GM21526 (cell line): ENCODE results near the gene OR4N5.

Experiments
- ATAC-seq: cut with Tn5 transposase; IDR thresholded peaks from one replicate; pipeline ENCODE4 v1.9.1; 2021; ENCODE audit warnings: moderate library complexity; ENCODE audit not compliant: unreplicated experiment, low FRiP score

OR4N5 gene

DNA sequence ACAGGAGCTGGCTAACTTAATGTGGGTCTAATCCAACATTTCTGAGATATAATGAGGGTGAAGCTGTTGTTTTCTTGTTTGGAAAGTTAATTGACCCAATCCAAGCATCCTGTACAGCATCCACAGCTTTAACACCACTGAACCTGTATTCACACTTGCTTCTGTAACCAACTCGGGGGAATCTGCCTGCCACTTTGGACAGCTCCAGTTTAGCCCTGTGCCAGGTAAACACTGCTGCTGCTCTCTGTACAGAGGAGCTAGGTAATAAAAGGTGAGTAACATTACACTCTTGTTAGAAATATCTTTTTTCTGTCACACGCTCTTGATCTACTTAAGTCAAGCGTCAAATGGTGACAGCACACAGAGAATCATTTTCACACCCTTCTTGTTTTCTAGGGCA, 52.8 kb downstream of the OR4N5 start:
- no peak for ATAC-seq

DNA sequence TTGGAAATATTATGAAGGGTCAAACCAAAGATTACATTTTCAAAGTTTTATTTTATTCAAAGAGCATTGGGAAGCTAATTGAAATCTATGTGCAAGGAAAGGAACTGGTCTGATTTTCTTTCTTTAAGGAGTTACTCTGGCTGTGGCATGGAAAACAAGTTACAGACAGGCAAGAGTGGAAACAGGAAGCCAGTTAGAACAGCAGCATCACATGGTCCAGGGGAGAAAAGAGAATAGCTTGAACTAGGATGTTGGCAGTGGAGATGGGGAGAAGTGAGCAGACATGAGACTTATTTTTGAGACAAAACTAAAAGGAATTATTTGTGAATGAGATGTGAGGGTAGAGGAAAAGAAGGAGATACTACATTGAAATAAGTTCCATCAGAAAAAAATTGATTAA, 55.5 kb downstream of the OR4N5 start:
- ATAC-seq = no peak
